ENCODE measurements around the gene AFDN. TPM values are rescaled to one million over a fixed set of nuclear protein-coding genes. Genes with fewer than 3 reads are reported as not detected.

The AFDN gene
- total and polyA plus RNA-seq, 2 of the 8 experiments (the other 6 are each of a cell fraction or from before 2014, with no cell fraction given), result 53.4 to 192 TPM

DNA sequence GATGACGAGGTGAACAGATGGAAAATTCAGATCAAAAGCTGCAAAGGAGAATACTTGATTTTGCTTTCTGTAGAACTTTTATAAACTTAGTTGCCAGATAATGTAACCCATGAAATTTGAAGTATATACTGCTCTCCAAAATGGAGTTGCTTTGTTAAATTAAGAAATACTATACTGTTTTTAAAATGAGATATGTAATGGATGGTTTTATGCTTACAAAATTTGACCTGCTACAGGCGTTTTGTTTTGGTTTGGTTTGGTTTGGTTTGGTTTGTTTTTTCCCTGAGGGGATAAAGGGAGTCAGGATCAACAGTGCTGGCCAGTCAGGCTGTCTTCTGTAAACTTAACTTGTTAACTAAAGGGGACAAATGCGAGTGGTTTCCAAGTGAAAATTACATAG lies 115.1 kb downstream of the AFDN start:
- Histone ChIP-seq H3K27ac (ENCODE audit: low read depth, low read length) (no peak overlapping the region), H3K9me3 (ENCODE audit: insufficient read depth in 2 of 2, low read depth in 1 of 2, low read length in 1 of 2) (no peaks in the 10 kb centered on the region), H2AK5ac (ENCODE audit: low read depth, low read length) (no peak overlapping the region), H3K4ac (replicated peaks; ENCODE audit: insufficient read length, low read depth, low read length) (no peak overlapping the region), H3K56ac (replicated peaks; ENCODE audit: insufficient read length, low read depth, low read length) (no peak overlapping the region), H2BK20ac (ENCODE audit: low read length) (no peak overlapping the region), H3K36me3 (ENCODE audit: control insufficient read depth in 2 of 4, insufficient read depth in 4 of 4, low read length in 3 of 4) (peaks cover 13 to 44% (median 30%) of the 10 kb centered on the region in 4 experiments), H4K20me1 (replicated peaks in 1 of 2; ENCODE audit: control insufficient read depth in 1 of 2, insufficient read depth in 2 of 2, low read length in 2 of 2) (no peaks in the 10 kb centered on the region), H2AFZ (ENCODE audit: low read length) (no peak overlapping the region), H4K5ac (ENCODE audit: insufficient read length, low read depth, low read length) (no peak overlapping the region), H3K79me1 (ENCODE audit: low read depth, low read length) (0 out of 2 replicates have a peak, but pooled peaks cover 2% of the 10 kb centered on the region), H4K8ac (ENCODE audit: extremely low read depth, insufficient read depth, low read length) (no peak overlapping the region), H2BK15ac (ENCODE audit: low read length) (no peak overlapping the region), H3K9ac (replicated peaks in 1 of 4; ENCODE audit: extremely low read depth in 1 of 4, low read depth in 3 of 4, low read length in 3 of 4) (no peak overlapping the region), H3K14ac (ENCODE audit: insufficient read length) (no peak overlapping the region), H2BK120ac (replicated peaks; ENCODE audit: low read depth, low read length) (no peak overlapping the region), H3K4me2 (ENCODE audit: insufficient read depth in 1 of 2, low read depth in 2 of 2, low read length in 2 of 2) (no peak overlapping the region), H3K4me1 (replicated peaks in 1 of 4; ENCODE audit: control insufficient read depth in 3 of 4, insufficient read depth in 4 of 4, low read length in 3 of 4) (peaks cover 0 to 4% (median 0%) of the 10 kb centered on the region in 4 experiments; a peak in 1 of 7 replicates), H3K4me3 (ENCODE audit: extremely low read depth in 1 of 4, insufficient read depth in 2 of 4, low read depth in 3 of 4, low read length in 4 of 4) (no peak overlapping the region), H4K91ac (replicated peaks; ENCODE audit: insufficient read length, low read length) (no peak overlapping the region), H3K18ac (ENCODE audit: extremely low read depth, low read length) (no peak overlapping the region), H3K27me3 (replicated peaks in 1 of 4; ENCODE audit: control insufficient read depth in 3 of 4, extremely low read depth in 1 of 4, insufficient read depth in 3 of 4, low read length in 3 of 4) (no peaks in the 10 kb centered on the region), H2BK12ac (ENCODE audit: low read depth, low read length) (no peak overlapping the region), H3K23ac (ENCODE audit: insufficient read length) (no peak overlapping the region), H2BK5ac (ENCODE audit: low read depth, low read length) (no peak overlapping the region), H3K79me2 (ENCODE audit: control insufficient read depth in 1 of 2, insufficient read depth in 2 of 2, low read length in 2 of 2) (no peaks in the 10 kb centered on the region), H3K23me2 (ENCODE audit: low read depth, low read length) (no peaks in the 10 kb centered on the region)
- DNase-seq (ENCODE audit: low read depth in 1 of 2, low spot score in 2 of 2), result no peak
- ChIA-PET CTCF (ENCODE audit: partially characterized antibody) (no interaction called here), POLR2A (ENCODE audit: partially characterized antibody) (no interaction called here)
- no peak for FAIRE-seq
- no peak for TF ChIP-seq BACH1 (IDR thresholded peaks at IDR 0.05; ENCODE audit: low read length)
- TF ChIP-seq CBX5 (IDR thresholded peaks at IDR 0.05; ENCODE audit: low read depth, low read length), result no peak
- TF ChIP-seq, protein P1, sequence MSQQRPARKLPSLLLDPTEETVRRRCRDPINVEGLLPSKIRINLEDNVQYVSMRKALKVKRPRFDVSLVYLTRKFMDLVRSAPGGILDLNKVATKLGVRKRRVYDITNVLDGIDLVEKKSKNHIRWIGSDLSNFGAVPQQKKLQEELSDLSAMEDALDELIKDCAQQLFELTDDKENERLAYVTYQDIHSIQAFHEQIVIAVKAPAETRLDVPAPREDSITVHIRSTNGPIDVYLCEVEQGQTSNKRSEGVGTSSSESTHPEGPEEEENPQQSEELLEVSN (IDR thresholded peaks at IDR 0.05), result no peak
- TF ChIP-seq, protein P2, sequence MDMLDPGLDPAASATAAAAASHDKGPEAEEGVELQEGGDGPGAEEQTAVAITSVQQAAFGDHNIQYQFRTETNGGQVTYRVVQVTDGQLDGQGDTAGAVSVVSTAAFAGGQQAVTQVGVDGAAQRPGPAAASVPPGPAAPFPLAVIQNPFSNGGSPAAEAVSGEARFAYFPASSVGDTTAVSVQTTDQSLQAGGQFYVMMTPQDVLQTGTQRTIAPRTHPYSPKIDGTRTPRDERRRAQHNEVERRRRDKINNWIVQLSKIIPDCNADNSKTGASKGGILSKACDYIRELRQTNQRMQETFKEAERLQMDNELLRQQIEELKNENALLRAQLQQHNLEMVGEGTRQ (IDR thresholded peaks at IDR 0.05; ENCODE audit: low read length), result no peak
- TF ChIP-seq, protein P3, sequence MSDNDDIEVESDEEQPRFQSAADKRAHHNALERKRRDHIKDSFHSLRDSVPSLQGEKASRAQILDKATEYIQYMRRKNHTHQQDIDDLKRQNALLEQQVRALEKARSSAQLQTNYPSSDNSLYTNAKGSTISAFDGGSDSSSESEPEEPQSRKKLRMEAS (IDR thresholded peaks at IDR 0.05), result no peak
- TF ChIP-seq NANOG (IDR thresholded peaks at IDR 0.05; ENCODE audit: insufficient read depth, low read depth, low read length, poor library complexity, severe bottlenecking), result no peak
- 83% methylated on average over 3 of the region's 3 CpGs; no CpG with 5 or more reads in 1 of the 2 experiments for WGBS, 2 experiments (ENCODE audit: extremely low coverage in 1 of 2, insufficient coverage in 1 of 2, insufficient read length in 1 of 2, insufficient replicate concordance in 2 of 2, low coverage in 1 of 2, low lambda C conversion rate in 2 of 2, missing lambda C conversion rate in 1 of 2)

All from H1 (cell line).